Breast epithelium (tissue), 4 donors: ENCODE results near the gene WDR54. TPM values are rescaled to one million over a fixed set of nuclear protein-coding genes. Genes with fewer than 3 reads are reported as not detected.

Experiments
- DNase-seq, 2 donors: peaks; one replicate each; pipeline ENCODE4 v3.0.0-alpha.2; 2019; ENCODE audit warnings: low spot score in 2 of 2
- H3K27ac ChIP-seq, 2 donors: fragments of 200-600 bp; sonication (generic) in 1 of 2; one replicate each; pipeline ENCODE4 v1.5.1; 2016 to 2019; ENCODE audit warnings: mild to moderate bottlenecking in 1 of 2
- H3K27me3 ChIP-seq, 2 donors: fragments of 200-600 bp; sonication (generic) in 1 of 2; one replicate each; pipeline versions ENCODE4 v1.5.1 to v1.6.0; 2017 to 2019; ENCODE audit warnings: control low read depth in 1 of 2, mild to moderate bottlenecking in 1 of 2
- H3K36me3 ChIP-seq: fragments of 200-600 bp; one replicate; pipeline ENCODE4 v1.5.1; 2019
- H3K4me1 ChIP-seq, 2 donors: fragments of 200-600 bp; sonication (generic); one replicate each; pipeline ENCODE4 v1.5.1; 2016 to 2019; ENCODE audit warnings: control low read depth in 1 of 2
- H3K4me3 ChIP-seq, 3 donors: fragments of 200-600 bp; sonication (generic); 1 replicate in 2 of 3; 2 replicates in 1 of 3; pipeline ENCODE4 v1.5.1; 2016 to 2019; ENCODE audit warnings: mild to moderate bottlenecking in 3 of 3, moderate library complexity in 2 of 3
- H3K9me3 ChIP-seq, 2 donors: fragments of 200-600 bp; sonication (generic) in 1 of 2; one replicate each; pipeline ENCODE4 v1.5.1; 2016 to 2019; ENCODE audit warnings: control low read depth in 1 of 2
- CTCF ChIP-seq, 3 donors: fragments of 450-650 bp; IDR thresholded peaks; one replicate each; pipeline ENCODE4 v1.5.1; 2016 to 2017; ENCODE audit warnings: antibody characterized with exemption in 3 of 3, mild to moderate bottlenecking in 3 of 3, moderate library complexity in 3 of 3
- POLR2A ChIP-seq: fragments of 450-650 bp; IDR thresholded peaks from one replicate; pipeline ENCODE4 v1.6.1; 2016; ENCODE audit warnings: antibody characterized with exemption, mild to moderate bottlenecking, moderate library complexity
- POLR2AphosphoS5 ChIP-seq, 3 donors: sonication (generic); formaldehyde crosslinking; IDR thresholded peaks; one replicate each; pipeline ENCODE4 v1.6.1; 2017; ENCODE audit warnings: antibody characterized with exemption in 3 of 3
- intact Hi-C: fragments of 100-400 bp; cut with DNase I; formaldehyde crosslinking; loops from one replicate; pipeline ENCODE4 v1.15.1; 2023; ENCODE audit warnings: low total_unique reads
- total RNA-seq, 3 donors: library from RNA; depleted of rRNA; stranded (reverse); fragments of >200 nt; gene quantifications; one replicate each; pipeline ENCODE4 v1.1.0, GENCODE V29; 2016

Gene WDR54
- total RNA-seq, 3 donors from 2014 or later: 6.7 to 13.1 (median 9.4) TPM

GRCh38 chr2:74474899-74475298, 53.4 kb downstream of the WDR54 start:
- no peaks in the 10 kb centered on the region for H3K27me3 ChIP-seq
- intact Hi-C loops: no loop called here
- H3K36me3 ChIP-seq: no peaks in the 10 kb centered on the region
- TF ChIP-seq POLR2AphosphoS5 (IDR thresholded peaks at IDR 0.05) (no peak), CTCF (IDR thresholded peaks at IDR 0.05) (no peak), POLR2A (no peak)
- peaks cover 4 to 5% of the 10 kb centered on the region in 2 donors for H3K4me1 ChIP-seq
- no peaks in the 10 kb centered on the region for H3K9me3 ChIP-seq
- DNase-seq: no peak
- H3K27ac ChIP-seq: no peak overlapping the region
- no peak overlapping the region for H3K4me3 ChIP-seq

Other genes starting within 250 kb of the WDR54 start
- 100 to 1,000 TPM in 1 of 3 donors, 10 to 100 TPM in 2; 87.8 to 107 (median 98.4) TPM for gene MOB1A, start 242.9 kb upstream of the WDR54 start, total RNA-seq
- gene MTHFD2, start 223.1 kb upstream of the WDR54 start, total RNA-seq: 100 to 1,000 TPM in 1 of 3 donors, 10 to 100 TPM in 2; 41.6 to 100 (median 56.7) TPM
- 1 to 10 TPM; 2.1 to 9.2 (median 6.2) TPM for gene SLC4A5, start 78.3 kb upstream of the WDR54 start, total RNA-seq
- gene DCTN1, start 41.4 kb upstream of the WDR54 start, total RNA-seq: 100 to 1,000 TPM in 2 of 3 donors, 10 to 100 TPM in 1; 92.2 to 125 (median 103) TPM
- 1 to 10 TPM in 2 of 3 donors, under 1 TPM in 1; 0.64 to 1.6 (median 1.3) TPM for gene C2orf81, start 111 bp upstream of the WDR54 start, total RNA-seq
- gene RTKN, start 20.2 kb downstream of the WDR54 start, total RNA-seq: 10 to 100 TPM in 2 of 3 donors, 1 to 10 TPM in 1; 9.3 to 49.9 (median 36.7) TPM
- 10 to 100 TPM; 12.6 to 26.2 (median 24.4) TPM for gene INO80B, start 33.4 kb downstream of the WDR54 start, total RNA-seq
- gene WBP1, start 36.7 kb downstream of the WDR54 start, total RNA-seq: 10 to 100 TPM; 58.0 to 70.0 (median 61.9) TPM
- gene MOGS, start 43.7 kb downstream of the WDR54 start, total RNA-seq: 10 to 100 TPM; 24.0 to 47.3 (median 44.6) TPM
- gene MRPL53, start 51.0 kb downstream of the WDR54 start, total RNA-seq: 10 to 100 TPM; 17.9 to 49.0 (median 48.2) TPM
- gene CCDC142, start 61.3 kb downstream of the WDR54 start, total RNA-seq: 10 to 100 TPM; 10.6 to 38.0 (median 27.1) TPM
- 10 to 100 TPM; 21.6 to 32.0 (median 27.8) TPM for gene TTC31, start 61.4 kb downstream of the WDR54 start, total RNA-seq
- gene LBX2, start 77.9 kb downstream of the WDR54 start, total RNA-seq: 1 to 10 TPM in 2 of 3 donors, under 1 TPM in 1; 0.29 to 4.6 (median 1.3) TPM
- 10 to 100 TPM; 18.3 to 20.3 (median 19.8) TPM for gene PCGF1, start 86.0 kb downstream of the WDR54 start, total RNA-seq
- gene TLX2, start 92.7 kb downstream of the WDR54 start, total RNA-seq: not detected
- under 1 TPM in 1 of 3 donors, not detected in 2; 0.66 TPM for gene DQX1, start 104.5 kb downstream of the WDR54 start, total RNA-seq
- 100 to 1,000 TPM; 108 to 130 (median 128) TPM for gene AUP1, start 108.0 kb downstream of the WDR54 start, total RNA-seq
- 10 to 100 TPM; 32.1 to 34.5 (median 32.5) TPM for gene HTRA2, start 108.2 kb downstream of the WDR54 start, total RNA-seq
- gene LOXL3, start 132.2 kb downstream of the WDR54 start, total RNA-seq: 1 to 10 TPM; 3.7 to 7.8 (median 6.6) TPM
- gene DOK1, start 133.0 kb downstream of the WDR54 start, total RNA-seq: 10 to 100 TPM; 11.0 to 33.3 (median 13.1) TPM
- gene M1AP, start 226.6 kb downstream of the WDR54 start, total RNA-seq: 1 to 10 TPM in 1 of 3 donors, under 1 TPM in 2; 0.29 to 3.4 (median 0.66) TPM
- gene SEMA4F, start 232.5 kb downstream of the WDR54 start, total RNA-seq: 1 to 10 TPM; 4.6 to 8.8 (median 8.5) TPM